Measurements from ENCODE around the gene ERGIC3.

DNA sequence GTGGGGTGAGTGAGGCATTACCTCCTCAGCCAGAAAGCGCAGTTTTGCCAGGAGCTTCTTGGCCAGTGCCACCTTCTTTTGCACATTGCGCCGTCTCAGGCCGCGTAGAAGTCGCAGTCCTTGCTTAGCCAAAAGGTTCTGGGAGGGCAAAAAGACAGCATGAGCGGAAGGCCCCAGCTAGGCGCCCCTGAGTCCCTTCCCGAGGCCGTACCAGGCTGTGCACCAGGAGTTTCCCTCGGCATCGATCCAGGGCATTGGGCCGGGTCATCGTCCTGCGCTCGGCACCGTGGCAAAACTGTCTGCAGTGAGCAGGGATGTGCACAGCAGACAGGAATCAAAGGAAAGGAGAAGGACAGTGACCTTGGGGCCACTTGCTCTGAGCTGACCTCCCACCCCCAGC is 53.6 kb downstream of the ERGIC3 start:
- TF ChIP-seq, protein P1, sequence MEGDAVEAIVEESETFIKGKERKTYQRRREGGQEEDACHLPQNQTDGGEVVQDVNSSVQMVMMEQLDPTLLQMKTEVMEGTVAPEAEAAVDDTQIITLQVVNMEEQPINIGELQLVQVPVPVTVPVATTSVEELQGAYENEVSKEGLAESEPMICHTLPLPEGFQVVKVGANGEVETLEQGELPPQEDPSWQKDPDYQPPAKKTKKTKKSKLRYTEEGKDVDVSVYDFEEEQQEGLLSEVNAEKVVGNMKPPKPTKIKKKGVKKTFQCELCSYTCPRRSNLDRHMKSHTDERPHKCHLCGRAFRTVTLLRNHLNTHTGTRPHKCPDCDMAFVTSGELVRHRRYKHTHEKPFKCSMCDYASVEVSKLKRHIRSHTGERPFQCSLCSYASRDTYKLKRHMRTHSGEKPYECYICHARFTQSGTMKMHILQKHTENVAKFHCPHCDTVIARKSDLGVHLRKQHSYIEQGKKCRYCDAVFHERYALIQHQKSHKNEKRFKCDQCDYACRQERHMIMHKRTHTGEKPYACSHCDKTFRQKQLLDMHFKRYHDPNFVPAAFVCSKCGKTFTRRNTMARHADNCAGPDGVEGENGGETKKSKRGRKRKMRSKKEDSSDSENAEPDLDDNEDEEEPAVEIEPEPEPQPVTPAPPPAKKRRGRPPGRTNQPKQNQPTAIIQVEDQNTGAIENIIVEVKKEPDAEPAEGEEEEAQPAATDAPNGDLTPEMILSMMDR (IDR thresholded peaks at IDR 0.05), result no peak
- TF ChIP-seq EP300 (IDR thresholded peaks at IDR 0.05), result no peak
